ENCODE data around the gene ANKRD11.

Gene ANKRD11

GRCh38 chr16:89345642-89346150 lies 144.7 kb downstream of the ANKRD11 start:
- no peak for DNase-seq

DNA sequence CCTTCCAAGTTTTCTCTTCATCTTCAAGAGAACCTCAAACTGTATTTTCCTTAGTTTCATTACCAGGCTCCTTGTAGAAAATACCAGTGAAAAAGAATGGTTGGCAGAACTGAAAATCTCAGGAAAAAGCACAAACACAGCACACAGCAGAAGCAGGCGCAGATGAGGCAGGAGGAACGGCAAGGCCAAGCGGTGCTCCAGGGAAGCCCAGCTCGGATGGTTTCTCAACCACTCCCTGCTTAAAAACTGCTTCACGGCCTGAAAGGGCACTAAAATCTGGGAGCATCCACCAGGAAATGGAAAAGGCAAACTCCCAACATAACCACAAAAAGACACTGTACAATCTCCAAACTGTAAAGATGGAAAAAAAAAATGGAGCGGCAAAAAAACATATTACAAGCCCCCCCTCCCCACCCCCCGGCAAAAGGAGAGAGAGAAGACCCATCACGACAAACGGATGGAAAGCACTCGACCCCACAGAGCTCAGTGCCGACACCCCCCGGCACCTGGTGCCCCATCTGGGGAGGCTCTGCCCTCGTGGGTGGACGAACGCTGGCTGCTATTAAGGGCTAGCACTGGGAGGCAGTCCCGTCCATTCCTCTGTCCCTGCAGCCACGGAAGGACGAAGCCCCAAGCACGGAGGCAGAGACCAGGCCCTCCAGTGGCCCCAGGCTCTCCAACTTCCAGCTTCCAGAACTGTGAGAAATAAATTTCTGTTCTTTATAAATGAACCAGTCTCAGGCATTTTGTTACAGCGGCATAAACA lies 145.3 kb downstream of the ANKRD11 start:
- DNase-seq: no peak
- no peak for TF ChIP-seq GATA1 (IDR thresholded peaks at IDR 0.05; ENCODE audit: low read depth, low read length)

More at GRCh38 chr16:89345642-89346150, 144.7 kb downstream of the ANKRD11 start:
- TF ChIP-seq POLR2A (IDR thresholded peaks at IDR 0.05; ENCODE audit: low read length): no peak
- TF ChIP-seq GATA1 (IDR thresholded peaks at IDR 0.05; ENCODE audit: low read depth, low read length): no peak

DNA sequence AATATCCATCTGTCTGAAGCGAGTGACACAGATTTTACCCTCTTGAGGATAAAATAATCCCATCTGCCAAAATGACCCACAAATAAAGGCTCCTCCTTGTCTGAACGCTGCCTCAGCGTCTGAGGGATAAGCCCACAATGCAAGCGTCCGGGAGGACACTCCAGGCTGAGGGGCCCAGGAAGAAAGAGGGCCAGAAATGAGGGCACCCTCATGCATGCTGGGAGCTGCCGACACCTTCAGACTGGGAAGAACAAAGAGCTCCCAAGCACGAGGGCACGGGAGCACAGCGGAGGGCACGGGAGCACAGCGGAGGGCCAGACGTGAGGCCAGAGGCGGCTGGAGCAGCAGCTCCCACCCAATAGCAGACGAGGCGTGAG lies 145.9 kb downstream of the ANKRD11 start:
- TF ChIP-seq POLR2A (IDR thresholded peaks at IDR 0.05; ENCODE audit: low read length): no peak
- no peak for TF ChIP-seq GATA1 (IDR thresholded peaks at IDR 0.05; ENCODE audit: low read depth, low read length)
- no peak for DNase-seq

DNA sequence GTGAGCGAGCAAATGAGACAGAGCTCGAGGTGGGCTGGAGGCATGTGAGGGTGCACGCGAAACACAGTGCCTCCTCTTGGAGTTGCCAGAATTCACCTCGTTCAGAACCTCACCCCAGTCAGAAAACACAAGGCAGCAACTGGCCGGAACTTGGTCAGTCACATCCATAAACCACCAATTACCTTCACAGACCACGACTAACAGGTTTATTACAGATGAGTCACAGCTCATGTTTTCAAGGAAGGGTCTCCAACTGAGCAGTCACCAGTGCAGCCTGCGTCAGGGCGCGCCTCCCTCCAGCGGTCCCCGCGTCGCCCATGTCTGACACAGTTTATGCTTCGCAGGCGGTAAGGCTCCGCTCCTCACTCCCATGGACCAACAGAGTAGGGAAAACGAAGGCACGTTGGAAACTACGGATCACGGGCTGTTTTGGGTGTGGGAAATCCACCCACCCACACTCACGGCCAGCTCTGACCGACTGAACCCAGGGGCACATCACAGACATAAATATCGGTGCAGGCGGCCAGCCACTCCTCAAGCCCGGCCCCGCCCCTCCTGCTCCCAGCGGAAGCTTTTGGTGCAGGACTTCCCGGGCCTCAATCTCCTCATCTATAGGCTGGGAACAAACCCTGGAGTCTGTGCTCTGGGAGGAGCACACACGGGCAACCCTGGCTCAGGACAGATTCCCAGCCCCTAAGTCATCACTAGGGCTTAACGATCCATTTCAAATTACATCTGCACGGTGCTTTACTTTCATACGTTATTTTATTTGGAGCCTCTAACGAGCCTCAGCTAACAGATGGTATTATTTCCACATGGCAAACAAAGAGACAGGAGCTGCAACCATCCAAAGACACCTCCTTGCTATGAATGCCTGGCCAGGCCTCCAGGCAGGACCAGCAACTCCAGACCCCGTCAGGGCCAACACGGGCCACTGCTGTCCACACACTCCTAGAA lies 146.6 kb downstream of the ANKRD11 start:
- TF ChIP-seq POLR2A (IDR thresholded peaks at IDR 0.05; ENCODE audit: low read length): no peak
- no peak for TF ChIP-seq GATA1 (IDR thresholded peaks at IDR 0.05; ENCODE audit: low read depth, low read length)
- no peak for DNase-seq

- peak in 1 of 2 experiments; percentile 36 for DNase-seq
- no peak for TF ChIP-seq POLR2A (IDR thresholded peaks at IDR 0.05; ENCODE audit: low read length)
- no peak for TF ChIP-seq GATA1 (IDR thresholded peaks at IDR 0.05; ENCODE audit: low read depth, low read length)
Observed at GRCh38 chr16:89341697-89342694, 148.4 kb downstream of the ANKRD11 start.

- TF ChIP-seq GATA1 (IDR thresholded peaks at IDR 0.05; ENCODE audit: low read depth, low read length) (no peak), POLR2A (IDR thresholded peaks at IDR 0.05; ENCODE audit: low read length) (no peak)
- DNase-seq: no peak
Observed at GRCh38 chr16:89341279-89341678, 149.1 kb downstream of the ANKRD11 start.

DNA sequence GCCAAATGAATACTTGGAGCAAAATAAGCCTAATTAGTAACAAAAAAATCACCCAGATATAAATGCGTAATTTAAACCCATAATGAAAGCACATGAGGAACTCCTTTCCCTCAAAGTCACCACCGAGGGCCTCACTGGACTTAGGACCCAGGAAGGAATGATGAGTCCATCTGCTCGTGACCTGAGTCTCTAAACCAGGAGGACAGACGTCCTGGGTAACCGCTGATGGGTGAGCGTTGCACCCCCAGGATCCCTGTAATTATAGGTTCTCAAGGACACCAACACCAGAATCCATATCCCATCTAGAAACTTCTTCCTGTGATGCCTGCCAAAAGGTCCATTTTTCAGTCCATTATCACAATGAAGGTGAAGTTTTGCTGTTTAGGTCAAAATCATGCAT lies 151.5 kb downstream of the ANKRD11 start:
- TF ChIP-seq POLR2A (IDR thresholded peaks at IDR 0.05; ENCODE audit: low read length) (no peak), GATA1 (IDR thresholded peaks at IDR 0.05; ENCODE audit: low read depth, low read length) (no peak)
- no peak for DNase-seq

DNA sequence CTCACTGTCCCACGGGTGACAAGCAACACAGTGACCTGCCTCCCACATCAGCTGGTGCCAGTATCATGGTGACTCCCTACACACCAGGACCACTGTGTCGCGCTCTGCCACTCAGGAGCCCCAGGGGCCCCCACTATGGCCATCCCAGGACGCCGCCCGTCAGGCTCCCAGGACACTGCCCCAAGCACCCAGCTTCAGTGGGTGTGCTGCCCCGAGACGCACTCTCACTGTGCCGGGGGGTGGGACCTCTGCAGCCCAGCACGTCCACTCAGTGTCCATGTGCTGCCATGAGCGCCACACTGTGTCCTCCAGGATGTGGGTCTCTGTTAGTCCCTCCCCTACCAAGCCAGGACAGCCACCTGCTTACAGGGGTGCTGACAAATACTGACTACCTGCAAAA lies 152.4 kb downstream of the ANKRD11 start:
- DNase-seq: no peak
- TF ChIP-seq GATA1 (IDR thresholded peaks at IDR 0.05; ENCODE audit: low read depth, low read length): no peak
- TF ChIP-seq POLR2A (IDR thresholded peaks at IDR 0.05; ENCODE audit: low read length): no peak

- TF ChIP-seq POLR2A (IDR thresholded peaks at IDR 0.05; ENCODE audit: low read length) (no peak), GATA1 (IDR thresholded peaks at IDR 0.05; ENCODE audit: low read depth, low read length) (no peak)
- no peak for DNase-seq
Observed at GRCh38 chr16:89335803-89336485, 154.4 kb downstream of the ANKRD11 start.

DNA sequence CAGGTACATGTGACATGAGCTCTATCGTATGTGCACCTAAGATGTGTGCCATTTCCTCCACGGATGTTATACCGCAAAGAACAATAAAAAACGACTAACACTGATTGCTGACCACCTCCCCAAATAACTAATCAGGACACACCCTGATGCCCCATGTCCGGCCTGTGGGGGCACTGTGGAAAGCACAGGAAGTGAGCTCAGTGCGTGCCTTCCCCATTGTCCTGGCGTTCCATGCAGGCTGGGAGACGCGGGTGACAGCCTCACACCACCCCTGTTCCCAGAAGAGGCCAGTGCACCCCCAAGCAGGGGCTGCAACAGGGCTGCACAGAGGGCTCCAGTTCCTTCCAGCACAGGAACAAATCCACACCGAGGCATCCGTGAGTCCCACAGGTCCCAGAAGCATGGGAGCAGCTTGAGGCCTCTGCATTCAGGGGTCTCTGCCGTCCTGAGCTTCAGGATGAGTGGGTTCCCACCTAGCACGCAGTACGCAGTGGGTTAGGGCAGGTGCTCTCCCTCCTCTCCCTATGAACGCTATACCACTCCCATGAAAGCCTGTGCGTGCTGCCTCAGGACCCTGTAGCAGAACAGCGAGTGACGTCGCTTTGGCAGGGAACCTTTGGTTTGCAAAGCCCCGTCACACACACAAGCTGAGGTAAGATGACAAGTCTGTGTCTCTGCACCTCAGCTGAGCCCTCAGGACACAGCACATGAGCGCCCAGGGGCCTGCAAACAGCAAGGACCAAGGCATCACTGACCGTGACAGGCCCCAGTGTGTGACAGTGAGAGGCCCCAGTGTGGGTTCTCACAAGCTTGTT lies 155.2 kb downstream of the ANKRD11 start:
- TF ChIP-seq POLR2A (IDR thresholded peaks at IDR 0.05; ENCODE audit: low read length) (no peak), GATA1 (IDR thresholded peaks at IDR 0.05; ENCODE audit: low read depth, low read length) (no peak)
- DNase-seq: no peak

GRCh38 chr16:89334461-89334860 lies 155.9 kb downstream of the ANKRD11 start:
- DNase-seq: no peak
- TF ChIP-seq POLR2A (IDR thresholded peaks at IDR 0.05; ENCODE audit: low read length) (no peak), GATA1 (IDR thresholded peaks at IDR 0.05; ENCODE audit: low read depth, low read length) (no peak)

GRCh38 chr16:89334050-89334449 lies 156.3 kb downstream of the ANKRD11 start:
- DNase-seq: no peak
- no peak for TF ChIP-seq GATA1 (IDR thresholded peaks at IDR 0.05; ENCODE audit: low read depth, low read length)
- TF ChIP-seq POLR2A (IDR thresholded peaks at IDR 0.05; ENCODE audit: low read length): no peak

GRCh38 chr16:89333401-89334001 lies 156.9 kb downstream of the ANKRD11 start:
- peak; percentile 83 to 86 for DNase-seq
